ENCODE measurements around the gene P2RY14.
"Not testable (repeated sequence)": the region's sequence is repeated elsewhere in the genome, so short reads cannot be mapped to it uniquely, and the experiment has no call there.

P2RY14 gene

DNA sequence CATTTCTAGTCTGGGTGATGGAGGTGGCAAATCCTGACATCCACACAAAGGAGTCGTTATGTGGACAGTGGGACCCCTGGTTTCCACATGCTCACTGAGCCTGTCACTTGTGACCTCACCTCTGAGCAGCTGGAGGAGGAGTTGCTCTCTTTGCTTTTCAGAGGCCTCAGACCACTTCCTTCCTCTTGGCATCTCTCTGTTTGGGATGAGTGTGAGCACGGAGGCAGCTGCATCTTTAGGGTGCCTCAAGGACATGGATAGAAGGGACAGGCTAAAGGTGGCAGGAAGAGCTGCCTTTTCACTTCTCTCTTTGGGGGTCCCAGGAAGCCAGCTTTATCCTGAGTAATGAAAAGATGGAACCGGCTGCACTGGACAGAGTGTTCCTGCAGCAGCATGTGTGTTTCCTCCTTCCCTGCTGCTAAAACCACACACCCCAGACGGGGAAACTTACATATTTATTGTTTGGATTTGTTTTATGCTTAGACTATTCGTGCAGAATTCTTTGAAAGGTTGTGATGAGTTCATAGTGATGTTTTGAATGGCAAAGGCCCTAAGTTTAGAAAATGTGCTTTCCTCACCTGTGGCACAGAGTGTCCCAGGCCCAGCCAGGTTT, 107.1 kb downstream of the P2RY14 start:
- Histone ChIP-seq H3K4me2 (ENCODE audit: insufficient read depth, low read length) (peak overlapping the region; percentile 53), H2AFZ (ENCODE audit: low read depth, low read length) (no peak overlapping the region), H3K27me3 (ENCODE audit: insufficient read depth, low read length, poor library complexity) (no peaks in the 10 kb centered on the region), H3K79me2 (ENCODE audit: insufficient read depth, low read length) (no peaks in the 10 kb centered on the region), H3K9ac (ENCODE audit: low read depth, low read length) (peak overlapping the region; percentile 29), H3K4me1 (ENCODE audit: insufficient read depth, low read length) (peaks cover 34% of the 10 kb centered on the region), H4K20me1 (ENCODE audit: insufficient read depth, low read length) (no peaks in the 10 kb centered on the region), H3K27ac (ENCODE audit: low read length) (peak overlapping the region; percentile 70), H3K4me3 (ENCODE audit: low read depth in 1 of 2, low read length in 2 of 2) (peak overlapping the region in 1 of 2 experiments; percentile 16; a peak in 2 of 4 replicates), H3K9me3 (ENCODE audit: insufficient read depth, low read length, severe bottlenecking) (no peaks in the 10 kb centered on the region), H3K36me3 (ENCODE audit: insufficient read depth, low read length) (no peaks in the 10 kb centered on the region; the same call in 1 of the 2 replicates)
- ATAC-seq (ENCODE audit: insufficient read depth, low read depth) = peak; percentile 94
- TF ChIP-seq, protein P1, sequence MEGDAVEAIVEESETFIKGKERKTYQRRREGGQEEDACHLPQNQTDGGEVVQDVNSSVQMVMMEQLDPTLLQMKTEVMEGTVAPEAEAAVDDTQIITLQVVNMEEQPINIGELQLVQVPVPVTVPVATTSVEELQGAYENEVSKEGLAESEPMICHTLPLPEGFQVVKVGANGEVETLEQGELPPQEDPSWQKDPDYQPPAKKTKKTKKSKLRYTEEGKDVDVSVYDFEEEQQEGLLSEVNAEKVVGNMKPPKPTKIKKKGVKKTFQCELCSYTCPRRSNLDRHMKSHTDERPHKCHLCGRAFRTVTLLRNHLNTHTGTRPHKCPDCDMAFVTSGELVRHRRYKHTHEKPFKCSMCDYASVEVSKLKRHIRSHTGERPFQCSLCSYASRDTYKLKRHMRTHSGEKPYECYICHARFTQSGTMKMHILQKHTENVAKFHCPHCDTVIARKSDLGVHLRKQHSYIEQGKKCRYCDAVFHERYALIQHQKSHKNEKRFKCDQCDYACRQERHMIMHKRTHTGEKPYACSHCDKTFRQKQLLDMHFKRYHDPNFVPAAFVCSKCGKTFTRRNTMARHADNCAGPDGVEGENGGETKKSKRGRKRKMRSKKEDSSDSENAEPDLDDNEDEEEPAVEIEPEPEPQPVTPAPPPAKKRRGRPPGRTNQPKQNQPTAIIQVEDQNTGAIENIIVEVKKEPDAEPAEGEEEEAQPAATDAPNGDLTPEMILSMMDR (IDR thresholded peaks at IDR 0.05; ENCODE audit: borderline replicate concordance, extremely low read depth, low read length, poor library complexity, severe bottlenecking) = no peak
- no peak for TF ChIP-seq EZH2 (IDR thresholded peaks at IDR 0.05; ENCODE audit: borderline replicate concordance, low read depth, low read length, severe bottlenecking)
- DNase-seq = peak; percentile 79

DNA sequence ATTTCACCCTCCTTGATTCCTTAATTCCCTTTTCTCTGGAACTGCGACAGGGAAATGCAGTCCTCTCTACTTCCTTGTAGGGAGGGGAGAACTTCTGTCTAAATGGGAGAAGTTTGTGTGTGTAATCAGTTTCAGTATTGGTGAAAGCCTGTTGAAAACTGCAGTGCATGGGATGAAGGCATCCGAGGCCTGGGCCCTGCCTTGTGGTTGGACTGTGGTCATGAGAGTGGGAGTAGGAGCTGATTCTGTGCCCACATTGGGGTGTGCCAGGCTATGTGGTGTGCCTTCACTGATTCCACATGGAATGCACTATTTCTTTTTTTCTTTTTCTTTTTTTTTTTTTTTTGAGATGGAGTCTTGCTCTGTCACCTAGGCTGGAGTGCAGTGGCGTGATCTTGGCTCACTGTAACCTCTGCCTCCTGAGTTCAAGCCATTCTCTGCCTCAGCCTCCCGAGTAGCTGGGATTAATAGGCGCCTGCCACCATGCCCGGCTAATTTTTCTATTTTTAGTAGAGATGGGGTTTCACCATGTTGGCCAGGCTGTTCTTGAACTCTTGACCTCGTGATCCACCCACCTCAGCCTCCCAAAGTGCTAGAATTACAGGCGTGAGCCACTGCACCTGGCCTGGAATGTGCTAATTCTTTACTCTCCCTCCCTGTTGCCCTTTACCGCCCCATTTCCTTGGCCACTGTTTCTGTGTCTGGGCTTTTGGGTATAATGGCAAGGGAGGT, 108.2 kb downstream of the P2RY14 start:
- ATAC-seq (ENCODE audit: insufficient read depth, low read depth) (peak; percentile 39), DNase-seq (peak; percentile 54)
- not testable (repeated sequence) for H3K27me3 ChIP-seq (ENCODE audit: insufficient read depth, low read length, poor library complexity); H3K36me3 ChIP-seq (ENCODE audit: insufficient read depth, low read length); H3K79me2 ChIP-seq (ENCODE audit: insufficient read depth, low read length); H3K4me3 ChIP-seq (ENCODE audit: low read depth in 1 of 2, low read length in 2 of 2); H4K20me1 ChIP-seq (ENCODE audit: insufficient read depth, low read length); H2AFZ ChIP-seq (ENCODE audit: low read depth, low read length); H3K9me3 ChIP-seq (ENCODE audit: insufficient read depth, low read length, severe bottlenecking)
- Histone ChIP-seq H3K4me2 (ENCODE audit: insufficient read depth, low read length) (peak overlapping the region; percentile 53; the same call in 1 of the 2 replicates), H3K4me1 (ENCODE audit: insufficient read depth, low read length) (peaks cover 34% of the 10 kb centered on the region), H3K27ac (ENCODE audit: low read length) (peak overlapping the region; percentile 70), H3K9ac (ENCODE audit: low read depth, low read length) (peak overlapping the region; percentile 19; the same call in 1 of the 2 replicates)

DNA sequence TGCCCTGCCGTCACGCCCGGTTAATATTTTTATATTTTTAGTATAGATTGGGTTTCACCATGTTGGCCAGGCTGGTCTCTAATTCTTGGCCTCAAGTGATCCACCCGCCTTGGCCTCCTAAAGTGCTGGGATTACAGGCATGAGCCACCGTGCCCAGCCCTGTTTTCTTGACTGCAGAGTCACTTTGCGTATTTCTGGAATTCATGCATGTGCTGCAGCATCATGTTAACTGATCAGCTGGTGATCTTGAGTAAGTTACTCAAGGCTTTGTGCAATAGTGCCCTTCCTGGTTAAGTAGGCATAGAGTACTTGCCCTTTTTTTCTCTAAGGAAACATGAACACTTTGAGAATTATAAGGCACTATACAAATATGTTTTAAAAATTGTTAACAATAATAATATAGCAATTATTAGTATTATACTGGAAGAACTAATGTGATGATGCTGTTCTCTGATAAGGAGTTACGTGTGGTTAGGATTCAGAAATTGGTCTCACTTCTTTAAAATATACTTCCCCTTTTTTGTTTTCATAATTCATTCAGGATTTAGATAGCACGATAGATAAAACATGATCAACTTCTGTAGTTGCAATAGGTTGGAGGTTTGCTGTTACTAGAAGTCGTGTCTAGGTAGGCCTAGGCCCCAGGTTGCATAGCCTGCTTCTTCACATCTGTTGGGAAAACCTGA, 108.9 kb downstream of the P2RY14 start:
- Histone ChIP-seq H3K27ac (ENCODE audit: low read length) (peak overlapping the region; percentile 38), H3K4me2 (ENCODE audit: insufficient read depth, low read length) (no peak overlapping the region), H3K79me2 (ENCODE audit: insufficient read depth, low read length) (no peaks in the 10 kb centered on the region), H3K4me1 (ENCODE audit: insufficient read depth, low read length) (peaks cover 34% of the 10 kb centered on the region), H3K36me3 (ENCODE audit: insufficient read depth, low read length) (no peaks in the 10 kb centered on the region; the same call in 1 of the 2 replicates), H3K9ac (ENCODE audit: low read depth, low read length) (no peak overlapping the region), H3K4me3 (ENCODE audit: low read depth in 1 of 2, low read length in 2 of 2) (no peak overlapping the region), H3K27me3 (ENCODE audit: insufficient read depth, low read length, poor library complexity) (no peaks in the 10 kb centered on the region), H3K9me3 (ENCODE audit: insufficient read depth, low read length, severe bottlenecking) (no peaks in the 10 kb centered on the region), H2AFZ (ENCODE audit: low read depth, low read length) (no peak overlapping the region), H4K20me1 (ENCODE audit: insufficient read depth, low read length) (no peaks in the 10 kb centered on the region)
- ATAC-seq (ENCODE audit: insufficient read depth, low read depth) (no peak), DNase-seq (no peak)
- TF ChIP-seq, protein P1 (IDR thresholded peaks at IDR 0.05; ENCODE audit: borderline replicate concordance, extremely low read depth, low read length, poor library complexity, severe bottlenecking) = no peak
- TF ChIP-seq EZH2 (IDR thresholded peaks at IDR 0.05; ENCODE audit: borderline replicate concordance, low read depth, low read length, severe bottlenecking) = no peak

All from DND-41 (cell line).